ENCODE results near the gene UMODL1.

GRCh38 chr21:42135386-42136052 is 64.4 kb downstream of the UMODL1 start:
- TF ChIP-seq, protein P1, sequence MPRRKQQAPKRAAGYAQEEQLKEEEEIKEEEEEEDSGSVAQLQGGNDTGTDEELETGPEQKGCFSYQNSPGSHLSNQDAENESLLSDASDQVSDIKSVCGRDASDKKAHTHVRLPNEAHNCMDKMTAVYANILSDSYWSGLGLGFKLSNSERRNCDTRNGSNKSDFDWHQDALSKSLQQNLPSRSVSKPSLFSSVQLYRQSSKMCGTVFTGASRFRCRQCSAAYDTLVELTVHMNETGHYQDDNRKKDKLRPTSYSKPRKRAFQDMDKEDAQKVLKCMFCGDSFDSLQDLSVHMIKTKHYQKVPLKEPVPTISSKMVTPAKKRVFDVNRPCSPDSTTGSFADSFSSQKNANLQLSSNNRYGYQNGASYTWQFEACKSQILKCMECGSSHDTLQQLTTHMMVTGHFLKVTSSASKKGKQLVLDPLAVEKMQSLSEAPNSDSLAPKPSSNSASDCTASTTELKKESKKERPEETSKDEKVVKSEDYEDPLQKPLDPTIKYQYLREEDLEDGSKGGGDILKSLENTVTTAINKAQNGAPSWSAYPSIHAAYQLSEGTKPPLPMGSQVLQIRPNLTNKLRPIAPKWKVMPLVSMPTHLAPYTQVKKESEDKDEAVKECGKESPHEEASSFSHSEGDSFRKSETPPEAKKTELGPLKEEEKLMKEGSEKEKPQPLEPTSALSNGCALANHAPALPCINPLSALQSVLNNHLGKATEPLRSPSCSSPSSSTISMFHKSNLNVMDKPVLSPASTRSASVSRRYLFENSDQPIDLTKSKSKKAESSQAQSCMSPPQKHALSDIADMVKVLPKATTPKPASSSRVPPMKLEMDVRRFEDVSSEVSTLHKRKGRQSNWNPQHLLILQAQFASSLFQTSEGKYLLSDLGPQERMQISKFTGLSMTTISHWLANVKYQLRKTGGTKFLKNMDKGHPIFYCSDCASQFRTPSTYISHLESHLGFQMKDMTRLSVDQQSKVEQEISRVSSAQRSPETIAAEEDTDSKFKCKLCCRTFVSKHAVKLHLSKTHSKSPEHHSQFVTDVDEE (CRISPR knock-in tag; IDR thresholded peaks at IDR 0.05): no peak
- TF ChIP-seq SNAI2 (CRISPR knock-in tag; IDR thresholded peaks at IDR 0.05) (no peak), ZFP30 (CRISPR knock-in tag; IDR thresholded peaks at IDR 0.05) (no peak), PATZ1 (CRISPR knock-in tag; IDR thresholded peaks at IDR 0.05; ENCODE audit: borderline replicate concordance) (no peak), ZFP3 (CRISPR knock-in tag; IDR thresholded peaks at IDR 0.05) (no peak), BACH2 (CRISPR knock-in tag; IDR thresholded peaks at IDR 0.05; ENCODE audit: borderline replicate concordance) (no peak), ZC3H10 (CRISPR knock-in tag; IDR thresholded peaks at IDR 0.05) (no peak), RARB (CRISPR knock-in tag; IDR thresholded peaks at IDR 0.05) (no peak), ISL1 (CRISPR knock-in tag; IDR thresholded peaks at IDR 0.05) (no peak), ESRRG (CRISPR knock-in tag; IDR thresholded peaks at IDR 0.05) (no peak), ARNTL (CRISPR knock-in tag; IDR thresholded peaks at IDR 0.05; ENCODE audit: borderline replicate concordance, low read depth) (no peak)
- TF ChIP-seq, protein P2, sequence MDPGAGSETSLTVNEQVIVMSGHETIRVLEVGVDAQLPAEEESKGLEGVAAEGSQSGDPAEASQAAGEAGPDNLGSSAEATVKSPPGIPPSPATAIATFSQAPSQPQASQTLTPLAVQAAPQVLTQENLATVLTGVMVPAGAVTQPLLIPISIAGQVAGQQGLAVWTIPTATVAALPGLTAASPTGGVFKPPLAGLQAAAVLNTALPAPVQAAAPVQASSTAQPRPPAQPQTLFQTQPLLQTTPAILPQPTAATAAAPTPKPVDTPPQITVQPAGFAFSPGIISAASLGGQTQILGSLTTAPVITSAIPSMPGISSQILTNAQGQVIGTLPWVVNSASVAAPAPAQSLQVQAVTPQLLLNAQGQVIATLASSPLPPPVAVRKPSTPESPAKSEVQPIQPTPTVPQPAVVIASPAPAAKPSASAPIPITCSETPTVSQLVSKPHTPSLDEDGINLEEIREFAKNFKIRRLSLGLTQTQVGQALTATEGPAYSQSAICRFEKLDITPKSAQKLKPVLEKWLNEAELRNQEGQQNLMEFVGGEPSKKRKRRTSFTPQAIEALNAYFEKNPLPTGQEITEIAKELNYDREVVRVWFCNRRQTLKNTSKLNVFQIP (CRISPR knock-in tag; IDR thresholded peaks at IDR 0.05; ENCODE audit: borderline replicate concordance, low read depth): no peak
